Mesenchymal stem cell (in vitro differentiated cells and primary cell): Measurements from ENCODE around the gene GTSF1L.

Experiments used
- DNase-seq: peaks from one replicate; pipeline ENCODE4 v3.0.0-alpha.2; 2013
- H2AFZ ChIP-seq: one replicate; pipeline ENCODE4 v1.6.1; 2013; ENCODE audit warnings: low read depth, mild to moderate bottlenecking, control low read depth, inconsistent platforms, low read length, moderate library complexity
- H2AK5ac ChIP-seq: 2 replicates; pipeline ENCODE4 v1.6.1; 2013; ENCODE audit warnings: low read length, moderate library complexity, mild to moderate bottlenecking, inconsistent platforms; ENCODE audit not compliant: severe bottlenecking
- H2BK120ac ChIP-seq: one replicate; pipeline ENCODE4 v1.6.1; 2013; ENCODE audit warnings: low read depth, mild to moderate bottlenecking, inconsistent platforms, low read length, moderate library complexity
- H2BK12ac ChIP-seq, 2 experiments: one replicate each; pipeline ENCODE4 v1.6.1; 2013; ENCODE audit warnings: inconsistent platforms in 2 of 2, low read length in 2 of 2, mild to moderate bottlenecking in 2 of 2, moderate library complexity in 2 of 2, control low read depth in 1 of 2
- H2BK15ac ChIP-seq: one replicate; pipeline ENCODE4 v1.6.1; 2013; ENCODE audit warnings: mild to moderate bottlenecking, low read depth, inconsistent platforms; ENCODE audit not compliant: poor library complexity, severe bottlenecking
- H2BK5ac ChIP-seq: 2 replicates; pipeline ENCODE4 v1.6.1; 2013; ENCODE audit warnings: low read depth, mild to moderate bottlenecking, low read length, control low read depth, inconsistent platforms; ENCODE audit not compliant: poor library complexity, severe bottlenecking
- H3K14ac ChIP-seq, 2 experiments: one replicate each; pipeline ENCODE4 v1.6.1; 2013; ENCODE audit warnings: inconsistent platforms in 2 of 2, low read length in 2 of 2, control low read depth in 1 of 2, mild to moderate bottlenecking in 1 of 2, moderate library complexity in 1 of 2
- H3K18ac ChIP-seq, 2 experiments: one replicate each; pipeline ENCODE4 v1.6.1; 2013; ENCODE audit warnings: inconsistent platforms in 2 of 2, low read length in 2 of 2, control low read depth in 1 of 2, low read depth in 1 of 2, mild to moderate bottlenecking in 1 of 2
- H3K23ac ChIP-seq, 2 experiments: one replicate each; pipeline ENCODE4 v1.6.1; 2013; ENCODE audit warnings: inconsistent platforms in 2 of 2, low read length in 2 of 2, mild to moderate bottlenecking in 2 of 2, moderate library complexity in 2 of 2, control low read depth in 1 of 2
- H3K27ac ChIP-seq: 2 replicates; pipeline ENCODE4 v1.5.1; 2013; ENCODE audit warnings: mild to moderate bottlenecking, moderate library complexity, low read length, control low read depth, inconsistent platforms; ENCODE audit not compliant: poor library complexity, severe bottlenecking
- H3K27me3 ChIP-seq, 2 experiments: 2 replicates each; pipeline versions ENCODE4 v1.6.1 to v1.7.0; 2013; ENCODE audit warnings: low read length in 2 of 2, mild to moderate bottlenecking in 2 of 2, moderate library complexity in 2 of 2, control low read depth in 1 of 2, inconsistent platforms in 1 of 2; ENCODE audit not compliant: control insufficient read depth in 1 of 2, insufficient read depth in 1 of 2
- H3K36me3 ChIP-seq, 2 experiments: 2 replicates each; pipeline versions ENCODE4 v1.6.1 to v1.7.0; 2013; ENCODE audit warnings: low read length in 2 of 2, control low read depth in 1 of 2, inconsistent platforms in 1 of 2, low read depth in 1 of 2, mild to moderate bottlenecking in 1 of 2; ENCODE audit not compliant: insufficient read depth in 2 of 2, control insufficient read depth in 1 of 2
- H3K4ac ChIP-seq, 2 experiments: one replicate each; pipeline ENCODE4 v1.6.1; 2013; ENCODE audit warnings: inconsistent platforms in 2 of 2, low read length in 2 of 2, mild to moderate bottlenecking in 2 of 2, moderate library complexity in 2 of 2, control low read depth in 1 of 2, low read depth in 1 of 2
- H3K4me1 ChIP-seq: 2 replicates; pipeline ENCODE4 v1.6.1; 2013; ENCODE audit warnings: low read depth, low read length, control low read depth; ENCODE audit not compliant: control insufficient read depth, insufficient read depth
- H3K4me2 ChIP-seq: 2 replicates; pipeline ENCODE4 v1.6.1; 2013; ENCODE audit warnings: low read length, mild to moderate bottlenecking, inconsistent platforms; ENCODE audit not compliant: poor library complexity, severe bottlenecking
- H3K4me3 ChIP-seq, 2 experiments: 2 replicates each; pipeline versions ENCODE4 v1.5.1 to v1.7.0; 2013; ENCODE audit warnings: low read length in 2 of 2, mild to moderate bottlenecking in 2 of 2, control low read depth in 1 of 2, low read depth in 1 of 2; ENCODE audit not compliant: insufficient read depth in 1 of 2
- H3K79me1 ChIP-seq: replicated peaks from 2 replicates; pipeline ENCODE4 v1.6.1; 2013; ENCODE audit warnings: mild to moderate bottlenecking, control low read depth, low read length, inconsistent platforms; ENCODE audit not compliant: poor library complexity, severe bottlenecking
- H3K9ac ChIP-seq: 2 replicates; pipeline ENCODE4 v1.7.0; 2013; ENCODE audit warnings: mild to moderate bottlenecking, low read length, moderate library complexity
- H3K9me3 ChIP-seq: 2 replicates; pipeline ENCODE4 v1.7.0; 2013; ENCODE audit warnings: mild to moderate bottlenecking, low read length; ENCODE audit not compliant: control insufficient read depth
- H4K8ac ChIP-seq: one replicate; pipeline ENCODE4 v1.6.1; 2013; ENCODE audit warnings: inconsistent platforms, mild to moderate bottlenecking, low read length, moderate library complexity
- H4K91ac ChIP-seq: one replicate; pipeline ENCODE4 v1.6.1; 2013; ENCODE audit warnings: mild to moderate bottlenecking, low read length, inconsistent platforms
- WGBS: methylation state at CpG from one replicate; pipeline ENCODE4 v1.1.7; 2013; ENCODE audit warnings: mixed read lengths; 5-methylcytosine and 5-hydroxymethylcytosine counted together

Gene GTSF1L

GRCh38 chr20:43716757-43717615 is 9.8 kb downstream of the GTSF1L start:
- no peak overlapping the region for H4K8ac ChIP-seq
- WGBS = 98% methylated on average over 12 of the region's 12 CpGs

GRCh38 chr20:43716123-43716522 is 10.7 kb downstream of the GTSF1L start:
- Histone ChIP-seq H3K4me1 (no peaks in the 10 kb centered on the region), H2AK5ac (no peak overlapping the region), H4K91ac (peak overlapping the region; percentile 45), H2AFZ (no peak overlapping the region), H2BK12ac (no peak overlapping the region), H3K18ac (no peak overlapping the region), H3K9ac (no peak overlapping the region), H3K36me3 (peaks cover 0 to 40% of the 10 kb centered on the region in 2 experiments), H3K14ac (no peak overlapping the region), H3K27ac (no peak overlapping the region), H3K4ac (no peak overlapping the region), H3K4me3 (no peak overlapping the region), H3K4me2 (no peak overlapping the region), H3K79me1 (no peaks in the 10 kb centered on the region), H3K23ac (no peak overlapping the region), H2BK15ac (no peak overlapping the region), H3K27me3 (peaks cover 0 to 10% of the 10 kb centered on the region in 2 experiments), H2BK120ac (no peak overlapping the region), H3K9me3 (no peaks in the 10 kb centered on the region), H4K8ac (no peak overlapping the region), H2BK5ac (no peak overlapping the region)
- WGBS = 99% methylated on average over 4 of the region's 4 CpGs
- DNase-seq = no peak

More at GRCh38 chr20:43716757-43717615, 9.8 kb downstream of the GTSF1L start:
- Histone ChIP-seq H3K4ac (no peak overlapping the region), H3K18ac (no peak overlapping the region), H3K4me1 (peaks cover 4% of the 10 kb centered on the region), H3K27me3 (peaks cover 0 to 18% of the 10 kb centered on the region in 2 experiments), H2BK15ac (no peak overlapping the region), H3K14ac (no peak overlapping the region), H3K23ac (no peak overlapping the region), H2AFZ (no peak overlapping the region), H3K36me3 (peaks cover 0 to 33% of the 10 kb centered on the region in 2 experiments), H2BK5ac (no peak overlapping the region), H3K4me2 (no peak overlapping the region), H3K4me3 (no peak overlapping the region), H2BK120ac (no peak overlapping the region), H3K9me3 (no peaks in the 10 kb centered on the region), H3K79me1 (no peaks in the 10 kb centered on the region), H2AK5ac (no peak overlapping the region), H3K9ac (no peak overlapping the region), H2BK12ac (no peak overlapping the region), H3K27ac (no peak overlapping the region), H4K91ac (no peak overlapping the region)
- DNase-seq = no peak

- H3K23ac ChIP-seq = no peak overlapping the region
- 95% methylated on average over 6 of the region's 6 CpGs for WGBS
- H2BK15ac ChIP-seq = no peak overlapping the region
- no peak overlapping the region for H2BK5ac ChIP-seq
- no peak overlapping the region for H3K27ac ChIP-seq
- peaks cover 0 to 4% of the 10 kb centered on the region in 2 experiments for H3K27me3 ChIP-seq
- no peak overlapping the region for H2AK5ac ChIP-seq
- no peak overlapping the region for H2BK120ac ChIP-seq
- H2AFZ ChIP-seq = no peak overlapping the region
- H3K36me3 ChIP-seq = peaks cover 0 to 46% of the 10 kb centered on the region in 2 experiments
- H3K79me1 ChIP-seq = no peaks in the 10 kb centered on the region
- H4K8ac ChIP-seq = no peak overlapping the region
- no peak overlapping the region for H3K9ac ChIP-seq
- no peak overlapping the region for H3K4me3 ChIP-seq
- H3K4me2 ChIP-seq = no peak overlapping the region
- H3K14ac ChIP-seq = no peak overlapping the region
- H3K4me1 ChIP-seq = no peaks in the 10 kb centered on the region
- no peak overlapping the region for H3K4ac ChIP-seq
- no peaks in the 10 kb centered on the region for H3K9me3 ChIP-seq
- peak overlapping the region; percentile 55 for H4K91ac ChIP-seq
- H3K18ac ChIP-seq = no peak overlapping the region
- no peak overlapping the region for H2BK12ac ChIP-seq
- DNase-seq = no peak
These were observed 11.3 kb downstream of the GTSF1L start for GRCh38 chr20:43715511-43715910.

- H2AK5ac ChIP-seq = no peak overlapping the region
- no peak overlapping the region for H3K4me3 ChIP-seq
- no peak overlapping the region for H3K4me2 ChIP-seq
- H3K79me1 ChIP-seq = no peaks in the 10 kb centered on the region
- no peak overlapping the region for H3K18ac ChIP-seq
- no peak overlapping the region for H2AFZ ChIP-seq
- H3K4ac ChIP-seq = no peak overlapping the region
- no peak overlapping the region for H3K27ac ChIP-seq
- H3K36me3 ChIP-seq = peaks cover 0 to 50% of the 10 kb centered on the region in 2 experiments
- H3K9ac ChIP-seq = no peak overlapping the region
- no peaks in the 10 kb centered on the region for H3K27me3 ChIP-seq
- H2BK5ac ChIP-seq = no peak overlapping the region
- no peak overlapping the region for H4K91ac ChIP-seq
- no peaks in the 10 kb centered on the region for H3K4me1 ChIP-seq
- WGBS = 98% methylated on average over 9 of the region's 9 CpGs
- no peak for DNase-seq
- H3K14ac ChIP-seq = no peak overlapping the region
- H4K8ac ChIP-seq = no peak overlapping the region
- no peaks in the 10 kb centered on the region for H3K9me3 ChIP-seq
- H3K23ac ChIP-seq = no peak overlapping the region
- H2BK12ac ChIP-seq = no peak overlapping the region
- no peak overlapping the region for H2BK15ac ChIP-seq
- H2BK120ac ChIP-seq = no peak overlapping the region
These were observed 11.8 kb downstream of the GTSF1L start for GRCh38 chr20:43715044-43715443.
